HG02798 (cell line): ENCODE results near the gene DCAF10.
A peak's percentile ranks its signal among the peaks of the same experiment; 100 is the strongest.
"Not testable (repeated sequence)": the region's sequence is repeated elsewhere in the genome, so short reads cannot be mapped to it uniquely, and the experiment has no call there.

Source experiments
- ATAC-seq: cut with Tn5 transposase; IDR thresholded peaks from one replicate; pipeline ENCODE4 v1.9.1; 2021; ENCODE audit warnings: mild to moderate bottlenecking; ENCODE audit not compliant: unreplicated experiment, poor library complexity

DCAF10 gene

DNA sequence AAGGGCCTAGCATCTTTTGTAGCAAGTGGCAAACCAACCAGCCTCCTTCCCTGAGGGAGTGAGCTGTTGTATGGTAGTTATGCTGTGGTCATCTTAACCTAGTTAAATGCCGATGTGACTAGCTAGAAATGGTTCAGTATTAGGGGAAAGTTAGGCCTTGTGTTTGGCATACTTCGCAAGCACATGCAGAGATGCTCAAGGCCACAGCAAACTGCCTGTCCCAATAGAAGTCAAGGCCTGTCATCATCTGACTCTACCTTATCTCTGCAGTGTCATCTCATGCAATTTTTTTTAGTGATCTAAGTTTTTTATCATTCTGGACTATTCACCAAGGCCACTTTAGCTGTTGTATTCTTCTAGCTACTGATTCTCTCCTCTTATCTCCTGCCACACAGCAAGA, 10.5 kb upstream of the DCAF10 start:
- no peak for ATAC-seq

DNA sequence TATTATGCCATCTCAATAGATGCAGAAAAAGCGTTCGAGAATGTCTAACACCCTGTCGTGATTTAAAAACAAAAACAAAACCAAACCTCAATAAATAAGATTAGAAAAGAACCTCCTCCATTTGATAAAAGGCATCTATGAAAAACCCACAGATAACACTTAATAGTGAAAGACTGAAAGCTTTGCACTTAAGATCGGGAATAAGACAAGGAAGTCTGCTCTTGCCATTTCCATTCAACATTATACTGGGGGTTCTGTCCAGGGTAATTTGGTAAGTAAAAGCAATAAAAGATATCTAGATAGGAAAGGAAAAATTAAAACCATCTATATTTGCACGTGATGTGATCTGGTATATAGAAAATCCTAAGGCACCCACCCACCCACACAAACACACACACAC, 8.5 kb upstream of the DCAF10 start:
- ATAC-seq, result no peak

DNA sequence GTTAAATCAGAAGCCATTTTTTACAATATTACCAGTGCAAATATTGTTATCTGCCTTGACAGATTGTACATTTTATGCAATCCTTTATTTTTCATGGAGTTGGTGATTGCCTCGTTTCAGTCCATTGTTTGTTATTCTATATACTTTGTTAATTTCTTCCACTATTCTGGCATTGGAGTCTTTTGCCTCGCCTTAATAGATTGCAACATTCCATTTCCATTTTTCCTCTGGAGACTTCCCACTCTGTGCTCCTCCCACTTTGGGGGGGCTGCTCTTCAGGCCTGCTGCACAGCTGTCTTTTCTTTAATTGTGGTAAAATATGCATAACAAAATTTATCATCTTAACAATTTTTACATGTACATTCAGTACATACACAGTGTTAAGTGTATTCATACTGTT, 4.4 kb upstream of the DCAF10 start:
- ATAC-seq, result no peak

DNA sequence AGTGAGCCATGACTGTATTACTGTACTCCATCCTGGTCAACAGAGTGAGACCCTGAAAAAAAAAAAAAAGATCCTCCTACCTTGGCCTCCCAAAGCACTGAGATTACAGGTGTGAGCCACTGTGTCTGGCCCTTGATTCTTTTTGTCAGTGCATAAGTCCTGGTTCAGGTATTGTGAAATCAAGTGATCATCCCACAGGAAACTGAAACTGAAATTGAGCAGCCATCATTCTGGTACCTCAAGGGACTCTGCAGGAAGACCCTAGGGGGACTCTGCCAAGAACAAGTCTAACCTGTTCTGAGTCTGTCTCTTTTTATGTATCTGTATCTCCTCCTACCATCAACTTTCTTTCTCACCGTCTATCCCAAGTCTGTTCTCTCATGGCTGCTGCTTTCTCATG, 1.9 kb upstream of the DCAF10 start:
- ATAC-seq, result no peak

DNA sequence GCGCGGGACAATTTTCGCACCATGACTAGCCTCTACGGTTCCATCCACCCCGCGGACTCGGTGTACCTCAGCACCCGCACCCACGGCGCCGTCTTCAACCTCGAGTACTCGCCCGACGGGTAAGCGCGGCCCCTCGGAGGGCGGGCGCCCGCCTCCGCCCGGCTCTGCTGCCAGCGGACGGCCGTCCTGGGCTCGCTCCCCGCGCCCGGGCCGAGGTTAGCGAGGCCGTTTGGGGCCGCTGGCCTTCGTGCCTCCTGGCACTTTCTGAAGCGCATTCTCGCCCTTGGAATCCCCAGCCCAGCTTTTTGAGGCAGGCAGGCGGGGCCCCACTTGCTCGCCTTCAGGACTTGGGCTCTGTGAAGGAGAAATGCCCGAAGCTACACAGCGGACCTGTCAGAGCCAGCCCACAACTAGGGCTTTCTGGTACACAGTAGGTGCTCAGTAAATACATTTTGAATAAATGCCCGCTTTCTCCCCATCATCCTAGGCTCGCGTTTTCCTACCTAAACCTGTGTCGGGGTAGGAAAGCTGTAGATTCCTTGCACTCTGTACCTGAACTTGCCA, 772 bp downstream of the DCAF10 start:
- peak; percentile 41 for ATAC-seq

DNA sequence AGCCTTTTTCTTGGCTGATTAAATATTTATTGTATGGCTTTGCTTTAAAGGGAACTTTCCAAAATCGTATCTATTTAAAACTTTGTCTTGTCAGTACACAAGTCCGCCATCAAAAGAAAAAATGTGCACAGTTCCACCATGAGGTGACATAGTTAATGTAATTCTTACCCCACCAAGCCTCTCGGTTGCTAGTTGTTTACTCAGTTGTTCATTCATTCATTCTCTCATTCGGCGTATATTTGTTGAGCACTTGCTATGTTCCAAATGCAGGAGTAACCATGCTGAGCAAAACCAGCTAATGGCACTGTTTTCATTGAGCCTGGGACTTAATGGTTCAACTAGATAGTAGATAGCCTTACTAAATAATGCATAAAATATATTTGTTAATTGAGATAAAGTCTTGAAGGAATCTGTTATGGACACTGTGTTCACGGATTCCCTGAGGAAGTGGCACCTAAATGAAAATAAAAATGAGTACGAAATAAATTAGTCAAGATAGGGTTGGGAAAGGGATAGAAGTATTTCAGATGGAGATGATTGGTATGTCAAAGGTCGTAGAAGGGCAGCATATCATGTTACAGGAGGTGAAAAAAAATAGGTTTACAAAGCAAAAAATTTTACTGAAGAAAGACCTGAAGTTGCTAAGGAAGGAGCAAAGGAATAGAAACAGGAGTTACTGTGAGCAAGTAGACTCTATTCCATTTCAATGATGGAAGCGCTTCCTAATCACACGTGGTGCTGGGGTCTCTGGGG, 1.5 kb downstream of the DCAF10 start:
- no peak for ATAC-seq

DNA sequence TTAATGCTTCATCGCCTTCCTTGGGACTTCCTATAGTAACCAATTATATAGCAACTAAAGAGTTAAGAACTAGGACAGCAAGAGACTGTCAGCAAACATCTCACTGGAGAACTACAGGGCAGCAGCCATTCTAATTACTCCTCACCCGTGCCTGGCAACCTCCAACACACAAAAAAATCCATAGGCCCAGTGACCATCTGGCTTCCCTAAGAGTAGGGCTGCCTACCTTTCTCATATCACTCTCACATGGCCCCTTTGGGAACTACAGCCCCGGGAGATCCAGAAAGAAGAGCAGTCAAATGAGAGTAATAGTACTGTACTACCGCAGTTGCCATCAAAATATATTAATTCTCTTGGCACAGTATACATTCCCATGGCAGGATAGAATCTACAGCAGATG, 5.7 kb downstream of the DCAF10 start:
- ATAC-seq, result no peak

DNA sequence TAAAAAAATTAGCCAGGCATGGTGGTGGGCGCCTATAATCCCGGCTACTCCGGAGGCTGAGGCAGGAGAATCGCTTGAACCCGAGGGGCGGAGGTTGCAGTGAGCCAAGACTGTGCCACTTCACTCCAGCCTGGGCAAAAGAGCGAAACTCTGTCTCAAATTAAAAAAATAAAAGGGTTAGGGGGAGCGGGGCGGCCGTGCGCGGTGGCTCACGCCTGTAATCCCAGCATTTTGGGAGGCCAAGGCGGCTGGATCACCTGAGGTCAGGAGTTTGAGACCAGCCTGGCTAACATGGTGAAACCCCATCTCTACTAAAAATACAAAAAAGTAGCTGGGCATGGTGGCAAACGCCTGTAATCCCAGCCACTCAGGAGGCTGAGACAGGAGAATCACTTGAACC, 9.1 kb downstream of the DCAF10 start:
- not testable (repeated sequence) for ATAC-seq

DNA sequence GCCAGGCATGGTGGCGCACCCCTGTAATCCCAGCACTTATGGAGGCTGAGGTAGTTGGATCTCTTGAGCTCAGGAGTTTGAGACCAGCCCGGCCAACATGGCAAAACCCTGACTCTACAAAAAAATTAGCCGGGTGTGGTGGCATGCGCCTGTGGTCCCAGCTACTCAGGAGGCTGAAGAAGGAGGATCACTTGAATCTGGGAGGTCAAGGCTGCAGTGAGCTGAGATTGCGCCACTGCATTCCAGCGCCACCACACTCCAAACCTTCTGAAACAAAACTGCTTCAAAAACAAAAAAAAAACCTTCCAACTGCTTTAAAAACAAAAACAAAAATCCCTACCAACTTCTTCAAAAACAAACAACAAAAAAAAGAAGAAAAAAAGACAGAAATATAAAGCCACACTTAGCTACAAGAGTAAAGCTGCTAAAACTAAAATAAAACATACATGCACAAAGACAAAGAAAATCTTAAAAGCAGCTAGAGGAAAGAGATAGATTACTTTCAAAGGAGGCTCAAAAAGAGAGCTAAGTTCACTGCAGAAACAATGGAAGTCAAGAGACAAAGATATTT, 11.4 kb downstream of the DCAF10 start:
- ATAC-seq, result no peak

DNA sequence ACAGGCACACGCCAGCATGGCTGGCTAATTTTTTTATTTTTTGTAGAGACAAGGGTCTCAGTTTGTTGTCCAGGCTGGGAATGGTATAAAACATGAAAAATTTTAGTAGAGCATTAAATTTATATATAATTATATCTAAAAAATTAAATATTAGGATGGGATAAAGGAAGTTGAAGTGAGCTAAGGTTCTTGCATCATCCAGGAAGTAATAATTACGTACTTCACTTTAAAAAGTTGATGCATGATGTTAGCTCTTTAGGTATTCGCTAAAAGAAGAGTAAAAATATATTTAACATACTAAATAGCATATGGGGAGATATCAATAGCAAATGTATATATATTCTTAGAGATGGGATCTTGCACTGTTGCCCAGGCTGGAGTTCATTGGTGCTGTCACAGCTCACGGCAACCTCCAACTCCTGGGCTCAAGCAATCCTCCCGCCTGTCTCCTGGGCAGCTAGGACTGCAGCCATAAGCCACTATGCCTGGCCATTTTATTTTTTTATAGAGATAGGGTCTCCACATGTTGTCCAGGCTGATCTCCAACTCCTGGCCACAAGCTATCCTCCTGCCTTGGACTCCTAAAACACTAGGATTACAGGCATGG, 12.3 kb downstream of the DCAF10 start:
- ATAC-seq, result no peak

DNA sequence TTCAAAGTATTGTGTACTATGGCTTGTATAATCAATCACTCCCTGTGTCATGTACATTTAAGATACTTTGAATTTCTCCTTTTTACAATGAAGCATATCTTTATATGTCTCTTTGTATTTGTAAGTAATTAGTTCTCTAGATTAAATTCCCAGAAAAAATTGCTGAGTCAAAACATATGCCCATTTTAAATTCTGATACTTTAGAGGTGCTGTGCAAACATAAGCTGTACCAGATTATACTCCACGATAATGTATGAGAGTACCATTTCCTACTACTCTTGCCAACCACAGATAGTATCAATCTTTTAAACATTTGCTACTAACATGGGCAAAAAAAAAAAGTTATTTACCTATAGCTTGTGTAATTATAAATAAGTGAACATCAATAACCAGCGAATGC, 18.3 kb downstream of the DCAF10 start:
- ATAC-seq, result no peak

DNA sequence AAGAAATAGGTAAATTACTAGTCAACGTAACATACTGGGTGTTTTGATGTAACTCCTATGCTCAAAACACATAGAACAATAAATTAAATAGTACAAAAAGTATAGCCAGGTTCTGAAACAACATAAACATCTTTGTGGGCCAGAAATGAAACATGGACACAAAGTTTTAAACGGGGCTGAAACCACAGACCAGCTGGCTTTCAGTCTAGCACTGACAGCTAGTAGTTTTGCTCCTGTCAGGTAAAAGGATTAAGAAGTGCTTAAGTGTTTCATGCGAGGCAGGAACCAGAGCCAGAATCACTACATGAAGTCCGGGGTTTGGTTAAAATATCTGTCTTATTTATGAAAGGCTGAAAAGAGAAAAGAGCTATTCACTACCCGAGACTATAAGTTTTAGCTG, 19.5 kb downstream of the DCAF10 start:
- ATAC-seq, result peak; percentile 85

DNA sequence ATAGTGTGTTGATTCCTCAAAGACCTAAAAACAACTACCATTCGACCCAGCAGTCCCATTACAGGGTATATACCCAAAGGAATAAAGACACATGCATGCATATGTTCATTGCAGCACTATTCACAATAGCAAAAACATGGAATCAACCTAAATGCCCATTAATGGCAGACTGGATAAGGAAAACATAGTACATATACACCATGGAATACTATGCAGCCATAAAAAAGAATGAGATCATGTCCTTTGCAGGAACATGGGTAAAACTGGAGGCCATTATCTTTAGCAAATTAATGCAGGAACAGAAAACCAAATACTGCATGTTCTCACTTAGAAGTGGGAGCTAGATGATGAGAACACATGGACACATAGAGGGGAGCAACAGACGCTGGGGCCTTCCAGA, 24.6 kb downstream of the DCAF10 start:
- not testable (repeated sequence) for ATAC-seq

DNA sequence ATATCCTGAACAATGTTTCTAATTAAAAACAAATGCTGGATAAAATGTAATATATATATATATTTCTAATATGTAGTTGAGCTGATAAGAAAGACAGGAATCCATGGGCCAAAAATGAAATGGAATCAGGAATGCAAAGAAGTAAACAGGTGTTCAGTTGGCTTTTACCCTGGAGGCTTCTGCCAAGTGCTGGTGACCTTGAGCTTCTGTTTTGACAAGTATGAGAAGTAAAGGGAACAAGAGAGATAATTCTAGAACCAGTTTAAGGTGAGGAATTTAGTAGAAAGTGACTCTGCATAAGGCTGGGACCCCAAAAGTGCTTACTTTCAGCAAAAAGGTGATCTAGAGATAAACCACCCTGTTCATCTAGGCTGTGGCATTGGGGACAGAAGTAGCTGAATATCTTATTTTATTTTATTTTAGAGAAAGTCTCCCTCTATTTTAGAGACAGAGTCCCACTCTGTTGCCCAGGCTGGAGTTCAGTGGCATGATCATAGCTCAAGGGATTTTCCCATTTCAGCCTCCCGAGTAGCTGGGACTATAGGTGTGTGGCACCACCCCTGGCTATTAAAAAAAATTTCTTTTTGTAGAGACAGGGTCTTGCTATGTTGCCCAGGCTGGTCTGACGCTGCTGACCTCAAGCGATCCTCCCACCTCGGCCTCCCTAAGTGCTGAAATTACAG, 27.0 kb downstream of the DCAF10 start:
- ATAC-seq, result no peak

DNA sequence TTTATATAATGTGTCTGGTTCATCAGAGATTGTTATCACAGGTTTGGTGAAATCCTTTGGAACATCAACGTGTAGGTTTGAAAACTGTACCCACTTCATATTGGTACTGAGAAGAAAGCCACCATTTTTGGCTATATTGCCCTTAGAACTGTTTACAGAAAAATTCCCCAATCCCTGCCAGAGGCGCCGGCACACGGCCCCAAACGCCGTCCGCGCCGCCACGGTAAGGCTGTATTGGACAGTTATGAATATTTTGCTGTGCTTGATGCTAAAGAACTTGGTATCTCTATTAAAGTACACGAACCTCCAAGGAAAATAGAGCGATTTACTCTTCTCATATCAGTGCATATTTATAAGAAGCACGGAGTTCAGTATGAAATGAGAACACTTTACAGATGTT, 35.2 kb downstream of the DCAF10 start:
- no peak for ATAC-seq

DNA sequence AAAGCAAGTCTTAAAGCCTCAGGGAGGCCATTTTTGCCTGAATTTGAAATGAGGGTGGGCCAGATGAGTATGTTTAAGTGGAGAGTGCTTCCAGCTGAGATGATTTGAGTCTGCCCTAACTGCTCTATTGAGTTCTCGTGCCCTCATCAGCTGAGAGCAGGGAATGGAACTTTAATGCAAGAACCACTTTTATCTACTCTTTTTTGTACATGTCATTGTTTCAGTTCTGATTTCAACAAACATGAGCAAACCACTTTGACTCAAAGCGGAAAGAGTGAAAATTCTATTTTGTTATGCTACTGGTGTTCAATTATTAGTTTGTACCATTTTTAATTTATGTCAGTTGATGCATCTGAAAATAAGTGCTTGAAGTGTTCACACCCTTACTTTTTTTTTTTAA, 35.8 kb downstream of the DCAF10 start:
- peak; percentile 80 for ATAC-seq

DNA sequence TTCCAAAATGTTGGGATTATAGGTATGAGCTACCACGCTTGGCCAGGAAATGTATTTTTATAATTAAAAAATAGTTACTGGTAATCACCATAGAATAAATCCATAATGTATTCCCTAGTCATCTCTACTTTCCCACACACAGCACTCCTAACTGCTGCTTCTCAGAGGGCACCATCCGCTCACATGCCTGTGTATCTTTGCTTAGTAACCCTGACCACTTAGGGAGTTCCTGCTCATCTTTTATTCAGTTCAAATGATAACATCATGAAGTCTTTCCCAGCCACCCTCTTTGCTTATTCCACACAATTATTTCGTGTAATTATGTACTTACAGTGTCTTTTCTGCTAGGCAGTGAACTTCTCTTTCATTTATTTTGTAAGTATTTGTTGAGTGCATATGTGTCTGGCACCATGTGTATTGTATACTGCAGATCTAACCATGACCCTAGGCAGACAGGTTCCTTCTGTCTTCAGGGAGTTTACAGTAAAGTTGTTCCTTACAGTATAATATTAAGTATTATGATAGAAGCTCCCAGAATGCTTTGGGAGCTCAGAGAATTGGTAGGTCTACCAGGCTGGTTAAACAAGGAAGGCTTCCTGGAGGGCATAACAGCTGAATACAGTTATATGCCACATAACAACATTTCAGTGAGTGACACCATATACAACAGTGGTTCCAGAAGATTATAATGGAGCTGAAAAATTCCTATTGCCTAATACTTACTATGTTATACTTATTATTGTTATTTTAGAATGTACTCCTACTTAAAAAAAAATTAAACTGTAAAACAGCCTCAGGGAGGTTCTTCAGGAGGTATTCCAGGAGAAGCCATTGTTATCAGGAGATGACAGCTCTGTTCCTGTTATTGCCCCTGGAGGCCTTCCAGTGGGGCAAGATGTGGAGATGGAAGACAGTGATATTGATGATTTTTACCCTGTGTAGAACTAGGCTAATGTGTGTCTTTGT, 39.2 kb downstream of the DCAF10 start:
- no peak for ATAC-seq

DNA sequence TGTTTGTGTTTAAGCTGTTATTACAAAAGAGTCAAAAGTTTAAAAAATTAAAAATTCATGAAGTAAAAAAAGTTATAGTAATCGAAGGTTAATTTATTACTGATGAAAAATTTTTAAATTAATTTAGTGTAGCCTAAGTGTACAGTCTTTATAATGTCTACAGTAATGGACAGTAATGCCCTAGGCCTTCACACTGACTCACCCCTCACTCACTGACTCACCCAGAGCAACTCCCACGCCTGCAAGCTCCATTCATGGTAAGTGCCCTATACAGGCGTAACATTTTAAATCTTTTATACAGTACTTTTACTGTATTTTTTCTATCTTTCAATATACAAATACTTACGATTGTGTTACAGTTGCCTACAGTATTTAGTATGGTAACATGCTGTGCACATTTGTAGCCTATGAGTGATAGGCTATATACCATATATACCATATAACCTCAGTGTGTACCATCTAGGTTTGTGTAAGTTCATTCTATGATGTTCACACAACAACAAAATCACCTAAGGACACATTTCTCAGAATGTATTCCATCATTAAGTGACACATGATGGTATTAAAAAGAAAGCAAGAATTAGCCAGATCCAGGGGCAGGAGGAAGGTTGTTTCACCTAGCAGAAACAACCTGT, 40.1 kb downstream of the DCAF10 start:
- ATAC-seq, result no peak

DNA sequence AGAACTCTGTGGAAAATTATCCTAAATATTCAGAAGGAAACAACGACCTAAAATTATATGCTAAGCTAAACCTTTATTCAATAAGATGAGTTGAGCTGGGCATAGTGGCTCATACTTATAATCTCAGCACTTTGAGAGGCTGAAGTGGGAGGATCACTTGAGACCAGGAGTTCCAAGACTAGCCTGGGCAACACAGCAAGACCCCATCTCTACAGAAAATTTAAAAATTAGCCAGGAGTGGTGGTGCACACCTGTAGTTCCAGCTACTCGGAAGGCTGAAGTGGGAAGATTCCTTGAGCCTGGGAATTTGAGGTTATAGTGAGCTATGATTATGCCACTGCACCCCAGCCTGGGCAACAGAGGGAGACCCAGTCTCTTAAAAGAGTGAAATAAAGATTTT, 51.6 kb downstream of the DCAF10 start:
- no peak for ATAC-seq
